Liver (tissue), 9 donors: Measurements from ENCODE around the gene ZNF83. TPM values are rescaled to one million over a fixed set of nuclear protein-coding genes. Genes with fewer than 3 reads are reported as not detected.

Experiments
- DNase-seq: peaks from one replicate; pipeline ENCODE4 v3.0.0-alpha.2; 2017; ENCODE audit warnings: low spot score
- H3K27ac ChIP-seq, 2 donors: one replicate each; pipeline ENCODE4 v1.7.0; 2013; ENCODE audit warnings: inconsistent platforms in 2 of 2, low read length in 2 of 2, control low read depth in 1 of 2, low read depth in 1 of 2, mild to moderate bottlenecking in 1 of 2
- H3K27me3 ChIP-seq, 4 donors: one replicate each; pipeline versions ENCODE4 v1.6.1 to v1.7.0; 2013; ENCODE audit warnings: low read length in 3 of 4, inconsistent platforms in 1 of 4, mild to moderate bottlenecking in 1 of 4, moderate library complexity in 1 of 4; ENCODE audit not compliant: control insufficient read depth in 4 of 4, insufficient read depth in 4 of 4
- H3K36me3 ChIP-seq, 4 donors: one replicate each; pipeline versions ENCODE4 v1.6.1 to v1.7.0; 2013; ENCODE audit warnings: low read length in 3 of 4, mild to moderate bottlenecking in 3 of 4, low read depth in 1 of 4, moderate library complexity in 1 of 4; ENCODE audit not compliant: control insufficient read depth in 4 of 4, insufficient read depth in 3 of 4
- H3K4me1 ChIP-seq, 4 donors: one replicate each; pipeline versions ENCODE4 v1.6.1 to v1.7.0; 2013; ENCODE audit warnings: low read length in 3 of 4, mild to moderate bottlenecking in 3 of 4, moderate library complexity in 1 of 4; ENCODE audit not compliant: control insufficient read depth in 4 of 4, insufficient read depth in 4 of 4
- H3K4me3 ChIP-seq, 3 donors: one replicate each; pipeline versions ENCODE4 v1.6.1 to v1.7.0; 2013; ENCODE audit warnings: low read length in 3 of 3, control low read depth in 1 of 3, low read depth in 1 of 3, mild to moderate bottlenecking in 1 of 3
- H3K9ac ChIP-seq, 2 donors: one replicate each; pipeline ENCODE4 v1.7.0; 2013; ENCODE audit warnings: low read length in 2 of 2, mild to moderate bottlenecking in 2 of 2, moderate library complexity in 2 of 2, control low read depth in 1 of 2, low read depth in 1 of 2
- H3K9me3 ChIP-seq, 4 donors: one replicate each; pipeline versions ENCODE4 v1.6.1 to v1.7.0; 2013; ENCODE audit warnings: low read length in 3 of 4; ENCODE audit not compliant: control insufficient read depth in 4 of 4
- ATF3 ChIP-seq: IDR thresholded peaks from 2 replicates; pipeline ENCODE4 v1.6.1; 2016; ENCODE audit warnings: antibody characterized with exemption
- EGR1 ChIP-seq, 2 donors: IDR thresholded peaks; 2 replicates each; pipeline ENCODE4 v1.6.1; 2016 to 2018; ENCODE audit warnings: antibody characterized with exemption in 2 of 2, low read depth in 2 of 2
- FOXA1 ChIP-seq: IDR thresholded peaks from 2 replicates; pipeline ENCODE4 v1.6.1; 2016; ENCODE audit warnings: antibody characterized with exemption
- FOXA2 ChIP-seq: IDR thresholded peaks from 2 replicates; pipeline ENCODE4 v1.6.1; 2016; ENCODE audit warnings: antibody characterized with exemption
- GABPA ChIP-seq, 2 donors: IDR thresholded peaks in 1 of 2; conservative IDR thresholded peaks in 1 of 2; 2 replicates each; pipeline ENCODE4 v1.6.1; 2016; ENCODE audit warnings: antibody characterized with exemption in 2 of 2, mild to moderate bottlenecking in 1 of 2, moderate library complexity in 1 of 2
- HNF4A ChIP-seq, 2 donors: conservative IDR thresholded peaks; 2 replicates each; pipeline ENCODE4 v1.6.1; 2016; ENCODE audit warnings: antibody characterized with exemption in 2 of 2, mild to moderate bottlenecking in 2 of 2
- HNF4G ChIP-seq: IDR thresholded peaks from 2 replicates; pipeline ENCODE4 v1.6.1; 2016; ENCODE audit warnings: antibody characterized with exemption
- JUND ChIP-seq, 2 donors: IDR thresholded peaks; 2 replicates each; pipeline ENCODE4 v1.6.1; 2016; ENCODE audit warnings: antibody characterized with exemption in 2 of 2
- NR2F2 ChIP-seq: IDR thresholded peaks from 2 replicates; pipeline ENCODE4 v1.6.1; 2016; ENCODE audit warnings: antibody characterized with exemption
- RAD21 ChIP-seq, 2 donors: IDR thresholded peaks; 2 replicates each; pipeline ENCODE4 v1.6.1; 2016; ENCODE audit warnings: antibody characterized with exemption in 2 of 2, mild to moderate bottlenecking in 2 of 2
- REST ChIP-seq: IDR thresholded peaks from 2 replicates; pipeline ENCODE4 v1.6.1; 2016; ENCODE audit warnings: antibody characterized with exemption, mild to moderate bottlenecking
- RXRA ChIP-seq, 2 donors: IDR thresholded peaks; 2 replicates each; pipeline ENCODE4 v1.6.1; 2017 to 2018; ENCODE audit warnings: antibody characterized with exemption in 2 of 2, mild to moderate bottlenecking in 1 of 2
- SP1 ChIP-seq: IDR thresholded peaks from 2 replicates; pipeline ENCODE4 v1.6.1; 2018; ENCODE audit warnings: antibody characterized with exemption, mild to moderate bottlenecking
- TAF1 ChIP-seq: conservative IDR thresholded peaks from 2 replicates; pipeline ENCODE4 v1.6.1; 2016; ENCODE audit warnings: antibody characterized with exemption, mild to moderate bottlenecking
- YY1 ChIP-seq: IDR thresholded peaks from 2 replicates; pipeline ENCODE4 v1.6.1; 2016; ENCODE audit warnings: antibody characterized with exemption, mild to moderate bottlenecking
- ZBTB33 ChIP-seq: IDR thresholded peaks from 2 replicates; pipeline ENCODE4 v1.6.1; 2016; ENCODE audit warnings: antibody characterized with exemption
- WGBS: extraction: QIAGEN DNeasy Blood & Tissue Kit; methylation state at CpG from one replicate; pipeline ENCODE4 v1.1.7; 2013; 5-methylcytosine and 5-hydroxymethylcytosine counted together
- polyA plus RNA-seq, 2 donors: library from polyadenylated mRNA; stranded (reverse) in 1 of 2; unstranded in 1 of 2; fragments of 200-250 nt in 1 of 2; fragments of >200 nt in 1 of 2; fragmentation: Nextera tagmentation in 1 of 2; extraction: Ambion mirVana in 1 of 2; gene quantifications; one replicate each; pipeline versions ENCODE4 v1.2.1 to v1.2.3, GENCODE V29; 2013 to 2015
- total RNA-seq, 2 donors: library from RNA; depleted of rRNA; stranded (reverse); fragments of >200 nt; gene quantifications; one replicate each; pipeline ENCODE4 v1.2.3, GENCODE V29; 2014
- TF ChIP-seq, protein P1 (sequence below): fragments of 150-350 bp; IDR thresholded peaks from 2 replicates; pipeline ENCODE4 v1.5.1; 2017; ENCODE audit warnings: improper control_type of control experiment, low read depth, low read length; ENCODE audit not compliant: missing input control
- TF ChIP-seq, protein P2 (sequence below): IDR thresholded peaks from 2 replicates; pipeline ENCODE4 v1.6.1; 2016; ENCODE audit warnings: antibody characterized with exemption
- donor health status: healthy.
- donor health status: healthy.
- donor health status: healthy.
- donor health status: healthy.
- donor health status: healthy.

The ZNF83 gene
- total and polyA plus RNA-seq, 4 donors, result 2.7 to 19.8 (median 5.9) TPM

DNA sequence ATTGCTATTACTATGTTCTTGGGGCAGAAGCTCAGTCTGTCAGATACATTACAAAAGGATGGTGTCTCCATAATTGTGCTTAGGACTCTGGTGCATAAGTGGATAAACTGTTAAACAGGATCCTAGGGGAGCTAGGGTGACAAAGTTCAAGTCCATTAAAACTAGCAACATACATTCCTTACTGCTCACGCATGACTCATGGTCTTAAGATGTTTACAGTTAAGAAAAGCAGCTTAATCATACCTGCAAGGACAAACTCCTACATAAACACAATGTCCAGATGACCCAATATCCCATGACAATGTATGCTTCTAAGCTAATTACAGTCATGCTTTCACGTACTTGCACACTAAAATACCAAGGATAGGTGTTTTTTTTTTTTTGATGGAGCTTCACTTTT, 71.6 kb downstream of the ZNF83 start:
- H3K36me3 ChIP-seq, result peaks cover 0 to 9% (median 8%) of the 10 kb centered on the region in 4 donors
- TF ChIP-seq NR2F2 (no peak), JUND (IDR thresholded peaks at IDR 0.05) (no peak), EGR1 (IDR thresholded peaks at IDR 0.05; ENCODE audit: low read depth in 2 of 2) (no peak), RAD21 (IDR thresholded peaks at IDR 0.05) (no peak), ATF3 (no peak), FOXA1 (no peak), HNF4G (no peak), REST (no peak), ZBTB33 (no peak), RXRA (IDR thresholded peaks at IDR 0.05) (no peak), FOXA2 (no peak), SP1 (no peak), YY1 (no peak), TAF1 (no peak), HNF4A (conservative IDR thresholded peaks at IDR 0.05) (no peak), GABPA (IDR thresholded peaks at IDR 0.05 in 1 of 2, conservative IDR thresholded peaks at IDR 0.05 in 1 of 2) (no peak)
- TF ChIP-seq, protein P1, sequence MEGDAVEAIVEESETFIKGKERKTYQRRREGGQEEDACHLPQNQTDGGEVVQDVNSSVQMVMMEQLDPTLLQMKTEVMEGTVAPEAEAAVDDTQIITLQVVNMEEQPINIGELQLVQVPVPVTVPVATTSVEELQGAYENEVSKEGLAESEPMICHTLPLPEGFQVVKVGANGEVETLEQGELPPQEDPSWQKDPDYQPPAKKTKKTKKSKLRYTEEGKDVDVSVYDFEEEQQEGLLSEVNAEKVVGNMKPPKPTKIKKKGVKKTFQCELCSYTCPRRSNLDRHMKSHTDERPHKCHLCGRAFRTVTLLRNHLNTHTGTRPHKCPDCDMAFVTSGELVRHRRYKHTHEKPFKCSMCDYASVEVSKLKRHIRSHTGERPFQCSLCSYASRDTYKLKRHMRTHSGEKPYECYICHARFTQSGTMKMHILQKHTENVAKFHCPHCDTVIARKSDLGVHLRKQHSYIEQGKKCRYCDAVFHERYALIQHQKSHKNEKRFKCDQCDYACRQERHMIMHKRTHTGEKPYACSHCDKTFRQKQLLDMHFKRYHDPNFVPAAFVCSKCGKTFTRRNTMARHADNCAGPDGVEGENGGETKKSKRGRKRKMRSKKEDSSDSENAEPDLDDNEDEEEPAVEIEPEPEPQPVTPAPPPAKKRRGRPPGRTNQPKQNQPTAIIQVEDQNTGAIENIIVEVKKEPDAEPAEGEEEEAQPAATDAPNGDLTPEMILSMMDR, result no peak
- TF ChIP-seq, protein P2, sequence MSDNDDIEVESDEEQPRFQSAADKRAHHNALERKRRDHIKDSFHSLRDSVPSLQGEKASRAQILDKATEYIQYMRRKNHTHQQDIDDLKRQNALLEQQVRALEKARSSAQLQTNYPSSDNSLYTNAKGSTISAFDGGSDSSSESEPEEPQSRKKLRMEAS, result no peak

More for the DNA sequence above, 71.6 kb downstream of the ZNF83 start:
- peaks cover 43 to 77% (median 47%) of the 10 kb centered on the region in 4 donors for H3K9me3 ChIP-seq
- H3K9ac ChIP-seq, result no peak overlapping the region
- WGBS, result 95% methylated on average over 2 of the region's 2 CpGs
- no peak for DNase-seq
- no peaks in the 10 kb centered on the region for H3K27me3 ChIP-seq
- H3K4me3 ChIP-seq, result peak overlapping the region in 1 of 3 donors; percentile 26
- H3K27ac ChIP-seq, result no peak overlapping the region
- H3K4me1 ChIP-seq, result peaks cover 0 to 2% (median 0%) of the 10 kb centered on the region in 4 donors
